HepG2 (cell line): Measurements from ENCODE around the gene CUL1.

Source experiments
- CTCF ChIP-seq: sonication (generic); formaldehyde crosslinking; IDR thresholded peaks from 2 replicates; pipeline ENCODE4 v1.5.0; 2020; ENCODE audit warnings: mild to moderate bottlenecking, missing genetic modification reagents, moderate library complexity
- GPBP1L1 ChIP-seq: sonication (generic); formaldehyde crosslinking; IDR thresholded peaks from 2 replicates; pipeline ENCODE4 v1.5.0; 2020; ENCODE audit warnings: mild to moderate bottlenecking, missing genetic modification reagents
- JUNB ChIP-seq: sonication (generic); formaldehyde crosslinking; IDR thresholded peaks from 2 replicates; pipeline ENCODE4 v1.8.0; 2022; ENCODE audit warnings: missing genetic modification reagents, mild to moderate bottlenecking, borderline replicate concordance
- MATR3 ChIP-seq: sonication (generic); formaldehyde crosslinking; IDR thresholded peaks from 2 replicates; pipeline ENCODE4 v1.4.0; 2020; ENCODE audit warnings: missing genetic modification reagents
- RFX5 ChIP-seq: IDR thresholded peaks from 2 replicates; pipeline ENCODE4 v1.6.1; 2011; ENCODE audit warnings: low read depth, low read length, improper control_type of control experiment
- SP5 ChIP-seq: IDR thresholded peaks from 2 replicates; pipeline ENCODE4 v1.6.1; 2016; ENCODE audit warnings: low read depth, borderline replicate concordance
- SRSF9 ChIP-seq: fragments of 200-400 bp; formaldehyde crosslinking; IDR thresholded peaks from 2 replicates; pipeline ENCODE4 v1.6.1; 2018; ENCODE audit warnings: borderline replicate concordance, mild to moderate bottlenecking, low read depth, low read length; ENCODE audit not compliant: insufficient read depth, poor library complexity, severe bottlenecking
- TAF1 ChIP-seq: sonication (generic); formaldehyde crosslinking; IDR thresholded peaks from 2 replicates; pipeline ENCODE4 v1.4.0; 2020; ENCODE audit warnings: missing genetic modification reagents
- TBP ChIP-seq: sonication (generic); formaldehyde crosslinking; IDR thresholded peaks from 2 replicates; pipeline ENCODE4 v1.5.0; 2020; ENCODE audit warnings: missing genetic modification reagents
- ZBTB49 ChIP-seq: sonication (generic); formaldehyde crosslinking; IDR thresholded peaks from 2 replicates; pipeline ENCODE4 v1.4.0; 2020; ENCODE audit warnings: missing genetic modification reagents, borderline replicate concordance
- ZNF549 ChIP-seq: sonication (generic); formaldehyde crosslinking; IDR thresholded peaks from 2 replicates; pipeline ENCODE4 v1.5.0; 2020; ENCODE audit warnings: missing genetic modification reagents
- ZNF557 ChIP-seq: sonication (generic); formaldehyde crosslinking; IDR thresholded peaks from 2 replicates; pipeline ENCODE4 v1.4.0; 2020; ENCODE audit warnings: missing genetic modification reagents

DNA sequence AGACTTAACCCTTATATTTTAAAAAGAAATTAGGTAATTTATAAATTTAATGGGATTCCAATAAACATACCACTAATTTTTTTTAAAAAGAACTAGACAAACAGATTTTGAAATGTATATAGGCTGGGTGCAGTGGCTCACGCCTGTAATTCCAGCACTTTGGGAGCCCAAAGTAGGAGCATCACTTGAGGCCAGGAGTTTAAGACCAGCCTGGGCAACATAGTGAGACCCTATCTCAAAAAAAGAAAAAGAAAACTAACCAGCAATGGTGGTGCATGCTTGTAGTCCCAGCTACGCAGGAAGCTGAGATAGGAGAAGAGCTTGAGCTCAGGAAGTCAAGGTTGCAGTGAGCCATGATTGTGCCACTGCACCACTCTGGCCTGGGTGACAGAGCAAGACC, 122.7 kb downstream of the CUL1 start:
- TF ChIP-seq ZNF557 (CRISPR knock-in tag), result no peak
- TF ChIP-seq SP5 (CRISPR knock-in tag), result no peak
- TF ChIP-seq JUNB (CRISPR knock-in tag), result no peak
- no peak for TF ChIP-seq ZBTB49 (CRISPR knock-in tag)
- no peak for TF ChIP-seq CTCF (CRISPR knock-in tag)
- TF ChIP-seq ZNF549 (CRISPR knock-in tag), result no peak
- TF ChIP-seq TAF1 (CRISPR knock-in tag), result no peak
- no peak for TF ChIP-seq SRSF9
- TF ChIP-seq GPBP1L1 (CRISPR knock-in tag), result no peak
- TF ChIP-seq MATR3, result no peak
- no peak for TF ChIP-seq RFX5
- no peak for TF ChIP-seq TBP (CRISPR knock-in tag)
